Gastroesophageal sphincter (tissue), 4 donors: ENCODE results near the gene CD34. TPM values are rescaled to one million over a fixed set of nuclear protein-coding genes. Genes with fewer than 3 reads are reported as not detected.
A peak's percentile ranks its signal among the peaks of the same experiment; 100 is the strongest.

Source experiments
- ATAC-seq: fragments of 150-250 bp; one replicate; pipeline ENCODE4 v1.9.1; 2016; ENCODE audit warnings: mild to moderate bottlenecking, moderate library complexity
- H3K27ac ChIP-seq, 4 donors: fragments of 200-600 bp; sonication (generic) in 3 of 4; 1 replicate in 3 of 4; 2 replicates in 1 of 4; pipeline ENCODE4 v1.5.1; 2016 to 2019
- H3K27me3 ChIP-seq: fragments of 200-600 bp; sonication (generic); one replicate; pipeline ENCODE4 v1.5.1; 2019
- H3K36me3 ChIP-seq, 2 donors: fragments of 200-600 bp; sonication (generic); one replicate each; pipeline ENCODE4 v1.5.1; 2019; ENCODE audit warnings: control low read depth in 1 of 2
- H3K4me1 ChIP-seq, 3 donors: fragments of 200-600 bp; sonication (generic); 1 replicate in 2 of 3; 2 replicates in 1 of 3; pipeline ENCODE4 v1.5.1; 2016 to 2019; ENCODE audit warnings: control low read depth in 2 of 3
- H3K4me3 ChIP-seq, 2 donors: fragments of 200-600 bp; sonication (generic); one replicate each; pipeline ENCODE4 v1.5.1; 2019; ENCODE audit warnings: mild to moderate bottlenecking in 1 of 2, moderate library complexity in 1 of 2
- H3K9me3 ChIP-seq, 3 donors: fragments of 200-600 bp; sonication (generic); one replicate each; pipeline ENCODE4 v1.5.1; 2017 to 2019; ENCODE audit warnings: control low read depth in 2 of 3
- EP300 ChIP-seq: sonication (generic); formaldehyde crosslinking; IDR thresholded peaks from one replicate; pipeline ENCODE4 v1.6.1; 2017; ENCODE audit warnings: antibody characterized with exemption, mild to moderate bottlenecking
- POLR2A ChIP-seq, 2 donors: fragments of 450-650 bp; IDR thresholded peaks; one replicate each; pipeline ENCODE4 v1.6.1; 2017; ENCODE audit warnings: antibody characterized with exemption in 2 of 2, mild to moderate bottlenecking in 2 of 2, moderate library complexity in 1 of 2
- POLR2AphosphoS5 ChIP-seq: sonication (generic); formaldehyde crosslinking; IDR thresholded peaks from one replicate; pipeline ENCODE4 v1.6.1; 2017; ENCODE audit warnings: antibody characterized with exemption
- WGBS, 2 donors: methylation state at CpG; one replicate each; pipeline ENCODE4 v1.1.5; 2018; ENCODE audit warnings: low coverage in 1 of 2; 5-methylcytosine and 5-hydroxymethylcytosine counted together
- total RNA-seq, 4 donors: library from RNA; depleted of rRNA; stranded (reverse); fragments of >200 nt; gene quantifications; one replicate each; pipeline ENCODE4 v1.1.0, GENCODE V29; 2016
- TF ChIP-seq, protein P1 (sequence below), 4 experiments: fragments of 200-600 bp in 2 of 4; fragments of 450-650 bp in 2 of 4; sonication (generic) in 1 of 4; IDR thresholded peaks; one replicate each; pipeline ENCODE4 v1.5.1; 2017 to 2019; ENCODE audit warnings: antibody characterized with exemption in 4 of 4, mild to moderate bottlenecking in 2 of 4, moderate library complexity in 2 of 4

Gene CD34
- total RNA-seq, 4 donors from 2014 or later, result 38.9 to 114 (median 62.1) TPM

DNA sequence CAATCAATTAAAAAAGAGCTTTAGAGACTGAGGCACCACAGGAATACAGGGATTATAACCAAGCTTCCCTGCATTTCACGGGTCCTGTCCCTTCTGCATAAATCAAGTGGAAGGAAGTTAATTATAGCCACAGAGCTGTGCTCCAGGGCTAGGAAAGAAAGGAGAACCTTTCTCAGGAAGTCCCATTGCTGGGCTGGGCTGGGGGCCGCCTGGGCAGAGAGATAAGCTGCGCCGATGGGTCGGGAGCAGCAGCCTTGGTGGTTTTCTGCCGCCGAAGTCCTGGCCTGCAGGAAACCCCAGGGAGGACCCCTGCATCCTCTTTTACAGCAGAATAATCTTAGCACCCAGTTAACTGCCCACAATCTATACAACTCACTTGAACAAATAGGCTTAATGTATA is 12.6 kb upstream of the CD34 start:
- WGBS, 2 donors, result 33 to 57% methylated on average over 1 to 4 of the region's 7 CpGs
- no peak for ATAC-seq
- Histone ChIP-seq H3K9me3 (no peaks in the 10 kb centered on the region), H3K36me3 (no peaks in the 10 kb centered on the region), H3K4me3 (no peak overlapping the region), H3K27ac (peak overlapping the region in 3 of 4 donors; percentile 52 to 72 (median 70)), H3K27me3 (no peaks in the 10 kb centered on the region), H3K4me1 (peaks cover 0 to 65% (median 21%) of the 10 kb centered on the region in 3 donors)
- TF ChIP-seq POLR2AphosphoS5 (no peak), EP300 (no peak), POLR2A (IDR thresholded peaks at IDR 0.05) (no peak)
- TF ChIP-seq, protein P1, sequence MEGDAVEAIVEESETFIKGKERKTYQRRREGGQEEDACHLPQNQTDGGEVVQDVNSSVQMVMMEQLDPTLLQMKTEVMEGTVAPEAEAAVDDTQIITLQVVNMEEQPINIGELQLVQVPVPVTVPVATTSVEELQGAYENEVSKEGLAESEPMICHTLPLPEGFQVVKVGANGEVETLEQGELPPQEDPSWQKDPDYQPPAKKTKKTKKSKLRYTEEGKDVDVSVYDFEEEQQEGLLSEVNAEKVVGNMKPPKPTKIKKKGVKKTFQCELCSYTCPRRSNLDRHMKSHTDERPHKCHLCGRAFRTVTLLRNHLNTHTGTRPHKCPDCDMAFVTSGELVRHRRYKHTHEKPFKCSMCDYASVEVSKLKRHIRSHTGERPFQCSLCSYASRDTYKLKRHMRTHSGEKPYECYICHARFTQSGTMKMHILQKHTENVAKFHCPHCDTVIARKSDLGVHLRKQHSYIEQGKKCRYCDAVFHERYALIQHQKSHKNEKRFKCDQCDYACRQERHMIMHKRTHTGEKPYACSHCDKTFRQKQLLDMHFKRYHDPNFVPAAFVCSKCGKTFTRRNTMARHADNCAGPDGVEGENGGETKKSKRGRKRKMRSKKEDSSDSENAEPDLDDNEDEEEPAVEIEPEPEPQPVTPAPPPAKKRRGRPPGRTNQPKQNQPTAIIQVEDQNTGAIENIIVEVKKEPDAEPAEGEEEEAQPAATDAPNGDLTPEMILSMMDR (IDR thresholded peaks at IDR 0.05), result no peak

DNA sequence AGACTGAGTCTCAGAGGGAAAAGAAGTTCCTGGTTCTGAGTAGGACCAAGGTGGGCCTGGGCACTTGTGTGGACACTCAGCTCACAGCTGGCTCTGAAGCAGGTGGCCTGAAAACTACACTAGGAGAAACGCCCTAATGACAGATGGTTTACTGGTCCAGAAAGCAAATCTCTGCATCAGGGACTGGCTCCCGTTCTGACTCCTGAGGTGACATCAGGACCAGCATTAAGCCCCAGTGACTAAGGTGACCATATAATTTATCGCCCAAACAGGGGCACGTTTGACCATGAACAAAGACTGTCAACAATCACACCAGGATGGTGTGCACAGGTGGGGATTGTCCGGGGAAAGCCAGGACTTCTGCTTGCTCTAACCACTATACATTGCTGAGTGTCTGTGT is 12.2 kb upstream of the CD34 start:
- Histone ChIP-seq H3K4me3 (no peak overlapping the region), H3K9me3 (no peaks in the 10 kb centered on the region), H3K36me3 (no peaks in the 10 kb centered on the region), H3K27me3 (no peaks in the 10 kb centered on the region), H3K4me1 (peaks cover 0 to 69% (median 21%) of the 10 kb centered on the region in 3 donors), H3K27ac (peak overlapping the region in 3 of 4 donors; percentile 52 to 72 (median 70))
- 41% methylated on average over 3 of the region's 5 CpGs; no CpG with 5 or more reads in 1 of the 2 donors for WGBS, 2 donors
- TF ChIP-seq POLR2AphosphoS5, result no peak
- no peak for ATAC-seq

DNA sequence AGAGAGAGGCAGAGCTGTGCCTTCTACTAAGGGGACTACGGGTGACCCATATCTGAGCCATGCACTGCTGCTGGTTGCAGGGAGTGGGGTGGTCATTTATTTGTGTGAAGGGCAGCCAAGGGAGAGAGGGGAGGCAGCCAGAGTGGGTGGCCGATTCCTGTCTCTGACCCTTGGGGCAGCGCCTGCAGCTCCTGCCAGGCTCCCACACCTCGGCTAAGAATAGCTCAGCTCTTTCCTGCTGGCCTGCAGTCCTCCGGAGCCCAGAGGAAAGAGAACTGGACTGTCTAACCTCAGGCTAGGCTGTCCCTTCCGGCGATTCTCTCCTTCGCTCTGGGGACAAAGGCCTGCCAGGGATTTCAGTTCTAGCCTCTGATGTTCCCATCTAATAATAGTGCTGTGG is 11.6 kb upstream of the CD34 start:
- TF ChIP-seq POLR2AphosphoS5, result no peak
- no peak for TF ChIP-seq POLR2A (IDR thresholded peaks at IDR 0.05)
- no peak for TF ChIP-seq EP300
- TF ChIP-seq, protein P1 (IDR thresholded peaks at IDR 0.05), result no peak
- Histone ChIP-seq H3K27ac (peak overlapping the region in 3 of 4 donors; percentile 52 to 72 (median 70)), H3K27me3 (no peaks in the 10 kb centered on the region), H3K36me3 (no peaks in the 10 kb centered on the region), H3K4me1 (peaks cover 0 to 73% (median 21%) of the 10 kb centered on the region in 3 donors), H3K9me3 (no peaks in the 10 kb centered on the region), H3K4me3 (no peak overlapping the region)
- WGBS, 2 donors, result 19% methylated on average over 5 of the region's 8 CpGs; no CpG with 5 or more reads in 1 of the 2 donors
- peak; percentile 40 for ATAC-seq

DNA sequence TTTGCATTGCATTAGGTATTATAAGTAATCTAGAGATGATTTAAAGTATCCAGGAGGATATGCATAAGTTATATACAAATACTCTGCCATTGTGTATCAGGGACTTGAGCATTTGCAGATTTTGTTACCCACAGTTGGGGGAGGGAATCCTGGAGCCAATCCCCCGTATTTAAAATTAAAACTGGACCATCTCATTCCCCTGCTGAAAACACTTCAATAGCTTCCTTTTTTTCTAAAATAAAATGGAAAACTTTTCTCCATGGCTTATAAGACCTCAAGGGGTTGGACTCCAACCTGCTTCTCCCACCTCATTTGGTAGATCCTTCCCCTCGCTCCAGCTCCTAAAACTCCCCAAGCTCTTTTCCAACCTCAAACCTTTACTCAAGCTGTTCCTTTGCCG is 10.4 kb upstream of the CD34 start:
- Histone ChIP-seq H3K36me3 (no peaks in the 10 kb centered on the region), H3K9me3 (no peaks in the 10 kb centered on the region), H3K27ac (peak overlapping the region in 2 of 4 donors; percentile 43 to 60), H3K4me1 (peaks cover 0 to 73% (median 21%) of the 10 kb centered on the region in 3 donors), H3K27me3 (no peaks in the 10 kb centered on the region), H3K4me3 (no peak overlapping the region)
- WGBS, 2 donors, result 71 to 75% methylated on average over 2 to 3 of the region's 3 CpGs
- no peak for TF ChIP-seq POLR2A (IDR thresholded peaks at IDR 0.05)
- TF ChIP-seq, protein P1 (IDR thresholded peaks at IDR 0.05), result no peak
- TF ChIP-seq EP300, result no peak
- TF ChIP-seq POLR2AphosphoS5, result no peak
- ATAC-seq, result no peak

DNA sequence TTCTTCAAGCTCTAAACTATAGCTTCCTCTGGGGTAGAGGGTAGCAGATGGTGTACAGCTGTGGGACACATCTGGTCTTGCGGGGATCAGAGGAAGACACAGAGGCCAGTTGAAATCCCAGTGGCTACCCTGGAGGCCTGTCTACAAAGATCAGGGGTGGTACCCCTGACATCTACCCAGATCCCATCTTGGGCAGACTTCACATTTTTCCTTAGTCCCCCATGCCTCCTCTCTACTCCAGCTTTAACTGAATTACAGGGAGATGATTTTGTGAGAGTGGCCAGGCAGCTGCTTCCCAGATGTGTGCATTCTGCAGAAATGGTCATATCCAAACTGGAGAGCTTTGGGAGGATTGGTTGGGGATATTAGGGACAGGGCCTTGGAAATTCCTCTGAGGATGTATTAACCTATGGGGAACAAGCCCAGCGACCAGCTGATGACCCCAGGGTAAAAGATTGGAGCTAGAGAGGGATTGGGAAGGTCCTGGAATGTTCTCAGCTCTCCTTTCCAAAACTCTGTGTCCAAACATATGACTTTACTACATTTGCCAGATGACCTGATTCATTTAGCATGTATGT is 9.6 kb upstream of the CD34 start:
- ATAC-seq, result peak; percentile 39
- no peak overlapping the region for H3K4me3 ChIP-seq
- TF ChIP-seq EP300, result no peak
- TF ChIP-seq, protein P1 (IDR thresholded peaks at IDR 0.05), result no peak
- no peak for TF ChIP-seq POLR2AphosphoS5
- TF ChIP-seq POLR2A (IDR thresholded peaks at IDR 0.05), result no peak
- H3K9me3 ChIP-seq, result no peaks in the 10 kb centered on the region
- no peaks in the 10 kb centered on the region for H3K36me3 ChIP-seq
- WGBS, 2 donors, result 63% methylated on average over 2 of the region's 2 CpGs
- peaks cover 0 to 72% (median 21%) of the 10 kb centered on the region in 3 donors for H3K4me1 ChIP-seq
- no peaks in the 10 kb centered on the region for H3K27me3 ChIP-seq
- H3K27ac ChIP-seq, result peak overlapping the region; percentile 43 to 66 (median 52)
